Gastrocnemius medialis (tissue), 4 donors: Measurements from ENCODE around the gene SCN4A. TPM values are rescaled to one million over a fixed set of nuclear protein-coding genes. Genes with fewer than 3 reads are reported as not detected.
"Not testable (repeated sequence)": the region's sequence is repeated elsewhere in the genome, so short reads cannot be mapped to it uniquely, and the experiment has no call there.

Experiments
- ATAC-seq, 2 donors: fragments of 150-250 bp; one replicate each; pipeline ENCODE4 v1.9.1; 2016
- DNase-seq, 2 donors: peaks; one replicate each; pipeline ENCODE4 v3.0.0-alpha.2; 2019
- H3K27ac ChIP-seq, 4 donors: fragments of 200-600 bp; sonication (generic); 1 replicate in 1 of 4; 2 replicates in 3 of 4; pipeline ENCODE4 v1.5.1; 2016 to 2018; ENCODE audit warnings: mild to moderate bottlenecking in 2 of 4, moderate library complexity in 1 of 4
- H3K27me3 ChIP-seq, 3 donors: fragments of 200-600 bp; sonication (generic) in 2 of 3; 1 replicate in 1 of 3; 2 replicates in 2 of 3; pipeline versions ENCODE4 v1.5.1 to v1.6.0; 2016 to 2019; ENCODE audit warnings: mild to moderate bottlenecking in 1 of 3, moderate library complexity in 1 of 3
- H3K36me3 ChIP-seq, 2 donors: fragments of 200-600 bp; sonication (generic) in 1 of 2; one replicate each; pipeline ENCODE4 v1.5.1; 2017 to 2018
- H3K4me1 ChIP-seq, 2 donors: fragments of 200-600 bp; sonication (generic) in 1 of 2; one replicate each; pipeline ENCODE4 v1.5.1; 2016 to 2017; ENCODE audit warnings: mild to moderate bottlenecking in 2 of 2
- H3K4me3 ChIP-seq, 4 donors: fragments of 200-600 bp; sonication (generic) in 3 of 4; 1 replicate in 1 of 4; 2 replicates in 3 of 4; pipeline ENCODE4 v1.5.1; 2016 to 2019; ENCODE audit warnings: mild to moderate bottlenecking in 2 of 4
- H3K9me3 ChIP-seq, 3 donors: fragments of 200-600 bp; sonication (generic) in 2 of 3; 1 replicate in 1 of 3; 2 replicates in 2 of 3; pipeline ENCODE4 v1.5.1; 2016 to 2019
- CTCF ChIP-seq, 5 experiments: fragments of 450-650 bp in 3 of 5; fragments of 200-600 bp in 2 of 5; sonication (generic) in 2 of 5; IDR thresholded peaks in 4 of 5; conservative IDR thresholded peaks in 1 of 5; 1 replicate in 4 of 5; 2 replicates in 1 of 5; pipeline ENCODE4 v1.5.1; 2016 to 2019; ENCODE audit warnings: antibody characterized with exemption in 5 of 5, mild to moderate bottlenecking in 3 of 5, moderate library complexity in 3 of 5
- in situ Hi-C, 4 donors: fragments of 200-750 bp; cut with MboI; loops; one replicate each; pipeline versions ENCODE4 v1.15.0 to v1.8.0; 2017; ENCODE audit warnings: low sequenced_read_pairs in 4 of 4
- intact Hi-C: fragments of 100-400 bp; cut with DNase I; formaldehyde crosslinking; loops from one replicate; pipeline ENCODE4 v1.15.1; 2023; ENCODE audit warnings: low total_unique reads
- total RNA-seq, 4 donors: library from RNA; depleted of rRNA; stranded (reverse); fragments of >200 nt; gene quantifications; one replicate each; pipeline versions ENCODE4 v1.1.0 to v1.2.3, GENCODE V29; 2016

SCN4A gene
- total RNA-seq, 4 donors from 2014 or later, result 45.3 to 107 (median 69.1) TPM

GRCh38 chr17:63898899-63899798, 73.6 kb downstream of the SCN4A start:
- H3K27ac ChIP-seq, DNase-seq, H3K36me3 ChIP-seq, H3K27me3 ChIP-seq, H3K9me3 ChIP-seq, ATAC-seq, H3K4me1 ChIP-seq, intact Hi-C loops, in situ Hi-C loops, H3K4me3 ChIP-seq: not testable (repeated sequence)

- H3K27me3 ChIP-seq, H3K27ac ChIP-seq, H3K36me3 ChIP-seq, H3K4me1 ChIP-seq, H3K4me3 ChIP-seq, ATAC-seq, in situ Hi-C loops, DNase-seq, H3K9me3 ChIP-seq, intact Hi-C loops: not testable (repeated sequence)
Measured at GRCh38 chr17:63896524-63897354, 76.0 kb downstream of the SCN4A start, which contains the start of gene CSH1. CSH1 (minus strand) TSS chr17:63896574; CDS start chr17:63896511, 63 bp downstream.

- H3K27ac ChIP-seq, H3K27me3 ChIP-seq, H3K4me1 ChIP-seq, DNase-seq, intact Hi-C loops, in situ Hi-C loops, H3K4me3 ChIP-seq, H3K9me3 ChIP-seq, H3K36me3 ChIP-seq, ATAC-seq: not testable (repeated sequence)
Measured at GRCh38 chr17:63894821-63895220, 77.9 kb downstream of the SCN4A start.

GRCh38 chr17:63894021-63894420, 78.7 kb downstream of the SCN4A start:
- in situ Hi-C loops, H3K36me3 ChIP-seq, H3K27ac ChIP-seq, H3K9me3 ChIP-seq, DNase-seq, H3K27me3 ChIP-seq, H3K4me1 ChIP-seq, H3K4me3 ChIP-seq, intact Hi-C loops, ATAC-seq: not testable (repeated sequence)

GRCh38 chr17:63892316-63893037, 80.2 kb downstream of the SCN4A start:
- H3K27me3 ChIP-seq, H3K4me1 ChIP-seq, H3K4me3 ChIP-seq, H3K27ac ChIP-seq, H3K36me3 ChIP-seq, intact Hi-C loops, DNase-seq, in situ Hi-C loops, ATAC-seq, H3K9me3 ChIP-seq: not testable (repeated sequence)
- peak in 1 of 5 experiments; percentile 13 for TF ChIP-seq CTCF (IDR thresholded peaks at IDR 0.05 in 4 of 5, conservative IDR thresholded peaks at IDR 0.05 in 1 of 5)

GRCh38 chr17:63889026-63889848, 83.5 kb downstream of the SCN4A start:
- intact Hi-C loops, result loop anchor here (2.0 kb wide), 1 partner anchor 26 kb away; no protein-coding TSS in a partner anchor

More at GRCh38 chr17:63889026-63889848, 83.5 kb downstream of the SCN4A start:
- ATAC-seq, result peak; percentile 62 to 65
- H3K36me3 ChIP-seq, H3K4me3 ChIP-seq, DNase-seq, H3K27ac ChIP-seq, H3K4me1 ChIP-seq, H3K9me3 ChIP-seq, in situ Hi-C loops, H3K27me3 ChIP-seq: not testable (repeated sequence)
- peak; percentile 1 to 49 (median 23) for TF ChIP-seq CTCF (IDR thresholded peaks at IDR 0.05 in 4 of 5, conservative IDR thresholded peaks at IDR 0.05 in 1 of 5)
